Skin of body (tissue), 2 donors: ENCODE measurements around the gene UGT1A6. TPM values are rescaled to one million over a fixed set of nuclear protein-coding genes. Genes with fewer than 3 reads are reported as not detected.

Experiments used
- DNase-seq: peaks from one replicate; lab custom pipeline; 2025; lab: John Stamatoyannopoulos, UW
- total RNA-seq: library from RNA; depleted of rRNA; stranded (reverse); fragments of >200 nt; gene quantifications from one replicate; pipeline ENCODE4 v1.2.3, GENCODE V29; 2014

The UGT1A6 gene
- total RNA-seq, 1 donor from 2014 or later: 3.0 TPM

DNA sequence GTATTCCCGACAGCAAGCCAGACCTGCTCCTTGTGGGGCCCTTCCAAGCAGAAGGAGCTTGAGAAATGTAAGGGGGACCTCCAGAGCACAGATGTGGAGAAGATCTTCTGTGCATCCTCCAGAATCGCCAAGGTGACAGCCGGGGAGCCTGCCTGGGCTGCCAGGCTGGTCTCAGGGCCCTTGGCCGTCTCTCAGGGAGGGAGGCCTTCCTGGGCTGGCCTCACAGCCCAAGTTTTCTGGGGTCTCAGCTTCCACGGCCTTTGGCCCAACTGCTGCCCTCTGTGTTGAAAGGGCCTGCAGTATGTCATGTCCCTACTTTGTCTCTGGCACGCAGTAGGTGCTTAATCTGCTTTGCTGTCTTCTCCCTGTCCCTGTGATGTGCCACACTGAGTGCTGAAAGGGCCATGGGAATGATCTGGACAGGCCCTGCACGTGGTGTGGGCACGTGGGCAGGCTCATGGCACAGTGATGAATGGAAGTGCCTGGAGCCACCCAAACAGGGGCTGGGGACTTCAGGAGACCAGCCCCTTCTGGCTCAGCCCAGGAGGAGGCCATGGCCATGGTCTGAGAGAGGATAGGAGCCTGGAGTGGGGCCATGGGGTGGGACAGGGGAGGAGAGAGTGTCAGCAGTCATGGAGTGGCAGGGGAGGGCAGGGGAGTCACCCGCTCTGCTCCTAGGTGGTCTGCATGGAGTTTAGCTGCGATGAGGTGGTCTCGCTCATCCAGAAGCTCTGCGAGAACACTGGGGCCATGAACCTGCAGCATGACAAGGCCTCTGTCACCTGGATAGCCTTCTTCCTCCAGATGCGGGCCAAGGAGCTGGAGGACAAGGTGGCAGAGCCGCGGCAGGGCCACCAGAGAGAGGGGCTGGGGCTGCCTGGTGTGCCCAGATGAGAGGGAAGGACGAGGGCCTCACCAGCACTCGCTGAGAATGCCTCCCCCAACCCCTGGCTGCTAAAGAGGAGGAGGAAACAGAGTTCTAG, 126.2 kb downstream of the UGT1A6 start:
- DNase-seq: no peak

DNA sequence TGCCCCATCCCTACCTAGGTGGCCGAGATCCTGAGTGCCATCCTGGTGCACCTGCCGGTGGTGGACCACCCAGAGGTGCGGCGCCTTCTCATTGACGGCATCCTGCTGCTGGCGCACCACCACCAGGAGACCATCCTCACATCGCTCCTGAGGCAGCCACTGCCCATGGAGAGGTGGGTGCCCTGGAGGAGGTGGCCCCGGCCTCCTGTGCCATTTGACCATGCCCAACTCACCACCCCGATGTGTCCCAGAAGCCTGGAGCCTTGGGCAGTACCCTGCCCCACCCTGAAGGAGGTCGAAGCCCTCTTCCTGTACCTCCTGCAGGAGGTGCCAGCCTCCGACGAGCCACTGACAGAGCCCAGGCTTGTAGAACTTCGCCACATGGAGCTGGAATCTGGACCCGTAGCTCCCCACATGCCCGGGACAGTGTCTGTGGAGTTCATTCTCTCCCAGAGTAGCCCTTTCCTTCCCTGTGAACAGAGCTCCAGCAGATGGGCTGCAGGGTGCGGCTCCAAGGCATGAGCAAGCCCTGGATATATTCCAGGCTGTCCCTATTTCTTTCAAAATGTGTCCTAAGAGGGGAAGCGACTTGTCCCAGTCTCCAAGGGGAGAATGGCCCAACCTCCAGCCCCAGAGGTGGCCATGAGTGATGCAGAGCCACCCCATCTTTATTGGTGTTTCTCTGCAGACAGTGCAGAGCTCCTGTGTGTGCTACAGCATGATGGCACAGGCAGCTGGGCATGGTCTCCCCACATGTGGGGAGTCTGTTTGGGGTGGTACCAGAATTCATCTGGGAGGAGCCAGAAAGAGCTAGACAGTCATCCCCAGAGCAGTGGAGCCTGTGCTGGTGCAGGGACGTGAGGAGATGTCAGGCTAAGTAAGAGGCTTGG, 127.4 kb downstream of the UGT1A6 start:
- no peak for DNase-seq

DNA sequence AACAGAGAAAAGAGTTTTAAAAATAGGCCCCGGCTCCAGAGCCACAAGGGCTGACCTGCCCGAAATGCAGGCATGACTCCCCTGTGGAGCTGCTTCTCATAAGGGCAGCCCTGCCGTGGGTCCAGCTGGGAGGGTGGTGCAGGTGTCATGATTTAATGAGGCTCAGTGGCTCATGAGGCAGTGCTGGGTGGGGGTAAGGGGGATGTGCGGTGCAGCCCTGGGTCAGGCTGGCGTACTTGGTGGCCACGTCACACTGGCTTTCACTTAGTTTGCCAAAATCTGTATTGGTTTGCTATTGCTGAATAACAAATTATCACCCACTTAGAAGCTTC, 128.1 kb downstream of the UGT1A6 start:
- no peak for DNase-seq

DNA sequence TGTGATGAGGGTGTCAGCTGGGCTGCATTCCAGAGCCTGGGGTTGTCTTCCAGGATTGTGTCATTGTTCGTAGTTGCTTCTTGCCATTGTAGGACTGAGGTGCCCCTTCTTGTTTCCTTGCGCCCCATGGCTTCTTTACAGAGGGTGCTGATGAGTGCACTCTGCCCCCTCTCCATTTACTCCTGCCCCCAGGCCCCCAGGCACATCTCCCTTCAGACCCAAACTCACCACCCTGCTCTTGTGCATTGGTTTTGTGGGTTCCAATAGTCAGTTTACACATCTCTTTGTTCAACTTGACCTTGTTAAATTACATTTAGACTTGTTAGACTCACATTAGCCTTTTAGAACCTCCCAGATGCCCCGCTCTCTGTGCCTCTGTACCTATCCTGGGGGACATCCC, 128.5 kb downstream of the UGT1A6 start:
- no peak for DNase-seq

DNA sequence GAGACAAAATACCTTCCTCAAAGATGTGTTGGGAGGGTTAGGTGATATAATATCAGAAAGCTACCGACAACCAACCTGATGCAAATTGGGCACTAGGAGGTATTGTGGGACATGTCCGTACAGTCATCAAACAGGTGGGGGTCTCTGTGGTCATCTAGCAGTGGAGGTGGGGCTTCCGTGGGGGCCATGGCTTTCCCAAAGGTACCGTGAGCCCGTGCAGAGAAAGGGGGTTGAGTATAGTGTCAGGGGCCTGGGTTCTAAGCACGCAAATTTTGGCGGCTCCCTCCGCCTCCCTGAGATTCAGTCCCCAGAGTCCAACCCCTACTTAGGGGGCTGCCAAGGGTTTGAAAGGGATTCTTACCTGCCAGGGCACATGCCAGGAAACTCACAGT, 129.0 kb downstream of the UGT1A6 start:
- no peak for DNase-seq

DNA sequence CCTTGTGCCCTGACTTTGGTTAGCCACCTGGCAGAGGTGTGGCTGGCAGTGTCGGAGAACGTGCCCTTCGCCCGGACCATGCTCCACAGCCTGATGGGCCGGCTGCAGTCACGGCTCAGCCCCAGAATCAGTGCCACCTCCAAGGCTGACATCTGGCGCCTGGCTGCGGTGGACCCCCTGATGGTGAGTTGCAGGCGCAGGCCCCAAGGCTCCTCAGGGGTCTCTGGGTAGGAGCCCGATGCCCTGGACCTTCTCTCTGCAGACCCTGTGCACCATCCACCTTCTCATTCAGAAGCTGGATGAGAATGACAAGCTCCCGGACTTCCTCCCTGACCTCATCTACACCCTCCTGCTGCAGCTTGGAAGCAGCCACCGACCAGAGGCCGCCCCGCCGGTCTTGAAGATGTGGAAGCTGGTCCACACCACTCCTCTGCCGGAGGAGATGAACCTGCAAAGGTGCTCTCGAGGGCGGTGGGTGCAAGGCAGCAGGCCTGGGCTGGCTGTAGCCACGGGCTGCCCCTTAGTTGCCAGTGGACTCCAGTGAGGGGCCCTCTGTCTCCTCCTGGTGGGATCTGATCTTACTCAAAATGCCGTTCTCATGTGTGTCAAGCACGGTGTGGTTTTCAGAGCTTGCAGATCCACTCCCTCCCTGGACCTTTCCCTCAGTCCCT, 129.5 kb downstream of the UGT1A6 start:
- DNase-seq: no peak

Other genes starting within 250 kb of the UGT1A6 start
- 32.1 TPM for gene USP40, start 126.1 kb upstream of the UGT1A6 start, total RNA-seq
- not detected for gene UGT1A8, start 75.3 kb upstream of the UGT1A6 start, total RNA-seq
- gene UGT1A10, start 56.4 kb upstream of the UGT1A6 start, total RNA-seq: not detected
- not detected for gene UGT1A9, start 21.0 kb upstream of the UGT1A6 start, total RNA-seq
- gene UGT1A7, start 11.0 kb upstream of the UGT1A6 start, total RNA-seq: 0.30 TPM
- not detected for gene UGT1A5, start 20.0 kb downstream of the UGT1A6 start, total RNA-seq
- gene UGT1A4, start 25.8 kb downstream of the UGT1A6 start, total RNA-seq: not detected
- gene UGT1A3, start 36.2 kb downstream of the UGT1A6 start, total RNA-seq: not detected
- 0.10 TPM for gene UGT1A1, start 67.4 kb downstream of the UGT1A6 start, total RNA-seq
- gene MROH2A, start 85.4 kb downstream of the UGT1A6 start, total RNA-seq: 0.49 TPM
- gene HJURP, start 161.6 kb downstream of the UGT1A6 start, total RNA-seq: 6.6 TPM
- gene TRPM8, start 224.5 kb downstream of the UGT1A6 start, total RNA-seq: 0.10 TPM